ENCODE results near the gene P2RY2. TPM values are rescaled to one million over a fixed set of nuclear protein-coding genes. Genes with fewer than 3 reads are reported as not detected.
"Not testable (repeated sequence)": the region's sequence is repeated elsewhere in the genome, so short reads cannot be mapped to it uniquely, and the experiment has no call there.

P2RY2 gene
- total RNA-seq, 4 donors from 2014 or later, result 36.2 to 50.3 (median 43.8) TPM

GRCh38 chr11:73270016-73270854 is 52.2 kb downstream of the P2RY2 start:
- Histone ChIP-seq H3K9me3 (no peaks in the 10 kb centered on the region), H3K36me3 (no peaks in the 10 kb centered on the region), H3K4me1 (peaks cover 9 to 39% (median 30%) of the 10 kb centered on the region in 3 donors), H3K27me3 (peaks cover 0 to 18% (median 0%) of the 10 kb centered on the region in 4 donors), H3K4me3 (no peak overlapping the region), H3K27ac (no peak overlapping the region)
- intact Hi-C loops (cut with DNase I), result no loop called here
- no peak for TF ChIP-seq CTCF (IDR thresholded peaks at IDR 0.05)
- TF ChIP-seq POLR2A (IDR thresholded peaks at IDR 0.05), result no peak
- 93% methylated on average over 5 of the region's 7 CpGs; no CpG with 5 or more reads in 1 of the 2 donors for WGBS, 2 donors
- DNase-seq, result no peak

GRCh38 chr11:73270855-73271477 is 52.9 kb downstream of the P2RY2 start:
- TF ChIP-seq CTCF (IDR thresholded peaks at IDR 0.05), result no peak
- TF ChIP-seq POLR2A (IDR thresholded peaks at IDR 0.05), result no peak
- no peaks in the 10 kb centered on the region for H3K9me3 ChIP-seq
- 84 to 88% methylated on average over 7 to 10 of the region's 18 CpGs for WGBS, 2 donors
- H3K27ac ChIP-seq, result no peak overlapping the region
- H3K27me3 ChIP-seq, result peaks cover 0 to 10% (median 0%) of the 10 kb centered on the region in 4 donors
- intact Hi-C loops (cut with DNase I), result no loop called here
- no peak for DNase-seq
- no peaks in the 10 kb centered on the region for H3K36me3 ChIP-seq
- H3K4me1 ChIP-seq, result peaks cover 9 to 44% (median 34%) of the 10 kb centered on the region in 3 donors
- H3K4me3 ChIP-seq, result no peak overlapping the region

GRCh38 chr11:73271478-73271865 is 53.4 kb downstream of the P2RY2 start:
- Histone ChIP-seq H3K27ac (peak overlapping the region in 1 of 4 donors; percentile 21), H3K4me1 (peaks cover 9 to 44% (median 33%) of the 10 kb centered on the region in 3 donors)
- H3K9me3 ChIP-seq; H3K27me3 ChIP-seq; H3K36me3 ChIP-seq; DNase-seq; intact Hi-C loops (cut with DNase I); H3K4me3 ChIP-seq: not testable (repeated sequence)
- WGBS, 2 donors, result 73 to 86% methylated on average over 6 to 9 of the region's 10 CpGs

GRCh38 chr11:73271936-73272679 is 54.0 kb downstream of the P2RY2 start, which contains the start of gene P2RY6:
TSS of gene P2RY6 (plus strand) at chr11:73272338. CDS start at chr11:73296519, 24,181 bp downstream.
- no peaks in the 10 kb centered on the region for H3K9me3 ChIP-seq
- peak within 1 kb of the TSS in 2 of 4 donors; percentile 36 to 75 for H3K27ac ChIP-seq
- no peak for DNase-seq
- peak within 1 kb of the TSS in 2 of 4 donors; percentile 14 to 42 for H3K4me3 ChIP-seq
- peaks cover 9 to 41% (median 27%) of the 10 kb centered on the region in 3 donors for H3K4me1 ChIP-seq
- no peak for TF ChIP-seq CTCF (IDR thresholded peaks at IDR 0.05)
- TF ChIP-seq POLR2A (IDR thresholded peaks at IDR 0.05), result peak in 1 of 4 donors; percentile 35
- intact Hi-C loops (cut with DNase I), result no loop called here
- WGBS, 2 donors, result 51 to 52% methylated on average over 8 to 11 of the region's 17 CpGs
- no peaks in the 10 kb centered on the region for H3K36me3 ChIP-seq
- no peaks in the 10 kb centered on the region for H3K27me3 ChIP-seq

GRCh38 chr11:73272680-73273038 is 54.6 kb downstream of the P2RY2 start:
- H3K4me3 ChIP-seq, result peak overlapping the region in 2 of 4 donors; percentile 14 to 42
- intact Hi-C loops (cut with DNase I), result no loop called here
- H3K27me3 ChIP-seq, result no peaks in the 10 kb centered on the region
- H3K4me1 ChIP-seq, result peaks cover 9 to 41% (median 27%) of the 10 kb centered on the region in 3 donors
- no peaks in the 10 kb centered on the region for H3K9me3 ChIP-seq
- H3K36me3 ChIP-seq, result no peaks in the 10 kb centered on the region
- TF ChIP-seq CTCF (IDR thresholded peaks at IDR 0.05) (no peak), POLR2A (IDR thresholded peaks at IDR 0.05) (no peak)
- H3K27ac ChIP-seq, result peak overlapping the region in 2 of 4 donors; percentile 36 to 75
- DNase-seq, result no peak
- WGBS, 2 donors, result 93 to 97% methylated on average over 6 to 7 of the region's 7 CpGs

Data from esophagus squamous epithelium (tissue), 5 donors.